Endodermal cell (in vitro differentiated cells): ENCODE results near the gene CPE. TPM values are rescaled to one million over a fixed set of nuclear protein-coding genes. Genes with fewer than 3 reads are reported as not detected.

Experiments used
- DNase-seq: peaks from one replicate; pipeline ENCODE4 v3.0.0-alpha.2; 2017
- H3K27ac ChIP-seq: 2 replicates; pipeline ENCODE4 v1.5.1; 2013; ENCODE audit warnings: mild to moderate bottlenecking, low read depth, low read length, moderate library complexity
- H3K27me3 ChIP-seq: 2 replicates; pipeline ENCODE4 v1.6.1; 2013; ENCODE audit warnings: mild to moderate bottlenecking, low read length, moderate library complexity; ENCODE audit not compliant: insufficient read depth, control insufficient read depth, poor library complexity, severe bottlenecking
- H3K36me3 ChIP-seq: 2 replicates; pipeline ENCODE4 v1.7.0; 2013; ENCODE audit warnings: mild to moderate bottlenecking, low read length, moderate library complexity; ENCODE audit not compliant: control insufficient read depth, insufficient read depth
- H3K4me1 ChIP-seq: one replicate; pipeline ENCODE4 v1.7.0; 2013; ENCODE audit warnings: low read length; ENCODE audit not compliant: control insufficient read depth, insufficient read depth
- H3K4me3 ChIP-seq: 2 replicates; pipeline ENCODE4 v1.5.1; 2013; ENCODE audit warnings: mild to moderate bottlenecking, low read length, moderate library complexity
- H3K9ac ChIP-seq: 2 replicates; pipeline ENCODE4 v1.6.1; 2013; ENCODE audit warnings: mild to moderate bottlenecking, low read length, moderate library complexity; ENCODE audit not compliant: poor library complexity, severe bottlenecking; ENCODE audit errors: extremely low read depth
- H3K9me3 ChIP-seq: 2 replicates; pipeline ENCODE4 v1.6.1; 2013; ENCODE audit warnings: mild to moderate bottlenecking, low read length, moderate library complexity; ENCODE audit not compliant: control insufficient read depth
- H3K27ac Mint-ChIP-seq: 2 replicates; pipeline ENCODE4 v1.8.0; 2020; ENCODE audit warnings: mixed read lengths
- H3K27me3 Mint-ChIP-seq: 2 replicates; pipeline ENCODE4 v1.8.0; 2021; ENCODE audit warnings: mild to moderate bottlenecking, mixed read lengths; ENCODE audit not compliant: insufficient read depth
- H3K36me3 Mint-ChIP-seq: 2 replicates; pipeline ENCODE4 v1.8.0; 2020; ENCODE audit warnings: low read depth, mixed read lengths
- H3K4me1 Mint-ChIP-seq: 2 replicates; pipeline ENCODE4 v1.8.0; 2020; ENCODE audit warnings: mixed read lengths
- H3K4me3 Mint-ChIP-seq: 2 replicates; pipeline ENCODE4 v1.8.0; 2020; ENCODE audit warnings: mild to moderate bottlenecking, moderate library complexity, mixed read lengths
- H3K9me3 Mint-ChIP-seq: 2 replicates; pipeline ENCODE4 v1.8.0; 2020; ENCODE audit warnings: mild to moderate bottlenecking, mixed read lengths
- WGBS, 2 experiments: methylation state at CpG; one replicate each; pipeline versions ENCODE4 v1.1.5 to v1.1.7; 2013; ENCODE audit warnings: missing lambda C conversion rate in 2 of 2, mixed read lengths in 1 of 2; ENCODE audit not compliant: insufficient coverage in 1 of 2, insufficient read length in 1 of 2; 5-methylcytosine and 5-hydroxymethylcytosine counted together
- total RNA-seq, 2 donors: library from RNA; stranded (reverse); fragmentation: NEBNext Ultra II Directional in 1 of 2; extraction: Animal tissue kit (Norgen Biotek cat#: 25700) in 1 of 2; gene quantifications; 2 replicates in 1 of 2; 3 replicates in 1 of 2; pipeline ENCODE4 v1.2.1, GENCODE V29; 2021
- TF ChIP-seq, protein P1 (sequence below): fragments of 200-600 bp; sonication (generic); conservative IDR thresholded peaks from 2 replicates; pipeline ENCODE4 v1.5.0; 2021; ENCODE audit warnings: antibody characterized with exemption, mild to moderate bottlenecking

The CPE gene
- total RNA-seq, 2 donors from 2014 or later, result 237 to 298 TPM

- no peaks in the 10 kb centered on the region for H3K36me3 ChIP-seq
- H3K9me3 ChIP-seq, result no peaks in the 10 kb centered on the region
- H3K27me3 ChIP-seq, result no peaks in the 10 kb centered on the region
- H3K4me1 ChIP-seq, result peaks cover 2% of the 10 kb centered on the region
- DNase-seq, result no peak
- H3K27me3 Mint-ChIP-seq, result peaks cover 40% of the 10 kb centered on the region
- peaks cover 2% of the 10 kb centered on the region for H3K36me3 Mint-ChIP-seq
- H3K27ac Mint-ChIP-seq, result no peak overlapping the region
- H3K4me1 Mint-ChIP-seq, result peaks cover 16% of the 10 kb centered on the region
- no peak overlapping the region for H3K27ac ChIP-seq
- H3K4me3 ChIP-seq, result no peak overlapping the region
- H3K9me3 Mint-ChIP-seq, result no peaks in the 10 kb centered on the region
- H3K9ac ChIP-seq, result no peak overlapping the region
- no peak overlapping the region for H3K4me3 Mint-ChIP-seq
- TF ChIP-seq, protein P1, sequence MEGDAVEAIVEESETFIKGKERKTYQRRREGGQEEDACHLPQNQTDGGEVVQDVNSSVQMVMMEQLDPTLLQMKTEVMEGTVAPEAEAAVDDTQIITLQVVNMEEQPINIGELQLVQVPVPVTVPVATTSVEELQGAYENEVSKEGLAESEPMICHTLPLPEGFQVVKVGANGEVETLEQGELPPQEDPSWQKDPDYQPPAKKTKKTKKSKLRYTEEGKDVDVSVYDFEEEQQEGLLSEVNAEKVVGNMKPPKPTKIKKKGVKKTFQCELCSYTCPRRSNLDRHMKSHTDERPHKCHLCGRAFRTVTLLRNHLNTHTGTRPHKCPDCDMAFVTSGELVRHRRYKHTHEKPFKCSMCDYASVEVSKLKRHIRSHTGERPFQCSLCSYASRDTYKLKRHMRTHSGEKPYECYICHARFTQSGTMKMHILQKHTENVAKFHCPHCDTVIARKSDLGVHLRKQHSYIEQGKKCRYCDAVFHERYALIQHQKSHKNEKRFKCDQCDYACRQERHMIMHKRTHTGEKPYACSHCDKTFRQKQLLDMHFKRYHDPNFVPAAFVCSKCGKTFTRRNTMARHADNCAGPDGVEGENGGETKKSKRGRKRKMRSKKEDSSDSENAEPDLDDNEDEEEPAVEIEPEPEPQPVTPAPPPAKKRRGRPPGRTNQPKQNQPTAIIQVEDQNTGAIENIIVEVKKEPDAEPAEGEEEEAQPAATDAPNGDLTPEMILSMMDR, result no peak
- WGBS, 2 experiments, result 89 to 92% methylated on average over 5 to 7 of the region's 7 CpGs
Measured at GRCh38 chr4:165505958-165506837, 127.4 kb downstream of the CPE start.

GRCh38 chr4:165506849-165507248, 128.0 kb downstream of the CPE start:
- Histone ChIP-seq H3K9ac (no peak overlapping the region), H3K4me1 (peaks cover 2% of the 10 kb centered on the region), H3K27me3 (no peaks in the 10 kb centered on the region), H3K4me3 (no peak overlapping the region), H3K36me3 (no peaks in the 10 kb centered on the region), H3K9me3 (no peaks in the 10 kb centered on the region), H3K27ac (no peak overlapping the region)
- no peak for DNase-seq
- H3K9me3 Mint-ChIP-seq, result no peaks in the 10 kb centered on the region
- H3K4me1 Mint-ChIP-seq, result peaks cover 15% of the 10 kb centered on the region
- H3K4me3 Mint-ChIP-seq, result no peak overlapping the region
- WGBS, 2 experiments, result 80% methylated on average over 1 of the region's 2 CpGs; no CpG with 5 or more reads in 1 of the 2 experiments
- H3K27ac Mint-ChIP-seq, result no peak overlapping the region
- peaks cover 39% of the 10 kb centered on the region for H3K27me3 Mint-ChIP-seq
- TF ChIP-seq, protein P1, result no peak
- H3K36me3 Mint-ChIP-seq, result peaks cover 2% of the 10 kb centered on the region

DNA sequence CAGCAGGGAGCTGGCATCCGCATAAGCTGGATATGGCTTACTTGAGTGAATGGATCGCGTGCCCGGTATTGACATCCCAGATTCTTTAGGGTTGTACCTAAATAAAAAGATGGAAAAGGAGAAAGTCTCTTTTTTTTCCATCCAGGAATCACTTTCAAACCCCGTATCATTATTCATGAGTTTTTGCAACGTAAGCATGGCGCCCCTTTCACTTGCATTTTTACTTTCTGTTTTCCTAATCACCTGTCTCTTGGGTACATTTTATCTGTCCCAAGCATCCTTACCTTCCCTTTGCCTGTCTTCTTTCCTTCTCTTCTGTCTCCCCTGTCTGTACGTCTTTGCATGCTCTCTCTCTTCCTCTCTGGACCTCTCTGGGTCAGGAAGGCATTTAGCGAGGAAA, 128.6 kb downstream of the CPE start:
- Histone ChIP-seq H3K4me3 (no peak overlapping the region), H3K9me3 (no peaks in the 10 kb centered on the region), H3K9ac (no peak overlapping the region), H3K36me3 (no peaks in the 10 kb centered on the region), H3K27ac (no peak overlapping the region), H3K27me3 (no peaks in the 10 kb centered on the region), H3K4me1 (peaks cover 2% of the 10 kb centered on the region)
- H3K36me3 Mint-ChIP-seq, result no peaks in the 10 kb centered on the region
- peaks cover 37% of the 10 kb centered on the region for H3K27me3 Mint-ChIP-seq
- WGBS, 2 experiments, result 90 to 97% methylated on average over 8 to 9 of the region's 9 CpGs
- H3K4me3 Mint-ChIP-seq, result no peak overlapping the region
- H3K27ac Mint-ChIP-seq, result no peak overlapping the region
- H3K9me3 Mint-ChIP-seq, result no peaks in the 10 kb centered on the region
- TF ChIP-seq, protein P1, result no peak
- no peak for DNase-seq
- peaks cover 15% of the 10 kb centered on the region for H3K4me1 Mint-ChIP-seq
